ACHN (cell line): Measurements from ENCODE around the gene LARGE2.
"Not testable (repeated sequence)": the region's sequence is repeated elsewhere in the genome, so short reads cannot be mapped to it uniquely, and the experiment has no call there.

Source experiments
- DNase-seq: peaks from one replicate; pipeline ENCODE4 v3.0.0-alpha.2; 2015
- in situ Hi-C: cut with HindIII; loops from 2 replicates; pipeline ENCODE4 v1.10.0; 2017; ENCODE audit warnings: low sequenced_read_pairs, low pct_ligation_motif_present, low pct_unique_long_range_greater_than_20kb

LARGE2 gene

DNA sequence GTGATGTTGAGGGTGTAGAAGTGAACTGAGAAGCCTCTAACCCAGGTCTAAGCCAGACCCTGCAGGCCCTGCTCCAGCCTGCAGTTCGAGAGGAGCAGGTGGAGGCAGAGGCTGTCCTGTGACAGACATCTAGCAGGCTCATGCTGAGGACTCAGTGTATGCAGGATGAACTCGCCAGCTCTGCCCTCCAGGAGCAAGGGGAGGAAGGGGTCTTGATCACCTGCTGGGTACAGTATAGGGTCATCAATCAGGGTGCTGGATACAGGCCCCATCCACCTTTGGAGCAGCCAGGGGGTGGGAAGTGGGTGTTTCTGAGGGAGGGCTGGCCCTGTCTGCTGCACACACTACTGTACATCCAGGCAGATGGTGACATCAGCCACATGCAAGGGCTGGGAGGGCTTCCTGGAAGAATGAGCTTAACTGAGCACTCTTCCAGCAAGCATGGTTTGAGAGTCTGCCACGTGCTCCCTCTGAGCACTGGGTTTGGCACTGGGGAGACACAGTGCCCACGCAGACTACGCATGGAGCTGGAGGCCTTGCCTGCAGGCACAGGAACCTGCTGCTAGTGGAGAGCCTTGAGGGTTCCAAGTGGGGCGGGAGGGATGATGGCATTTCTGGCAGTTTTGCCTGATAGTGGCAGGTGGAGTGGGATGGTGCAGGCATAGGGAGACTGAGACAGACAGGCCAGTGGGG, 27.8 kb upstream of the LARGE2 start:
- in situ Hi-C loops, result no loop called here
- DNase-seq, result no peak

DNA sequence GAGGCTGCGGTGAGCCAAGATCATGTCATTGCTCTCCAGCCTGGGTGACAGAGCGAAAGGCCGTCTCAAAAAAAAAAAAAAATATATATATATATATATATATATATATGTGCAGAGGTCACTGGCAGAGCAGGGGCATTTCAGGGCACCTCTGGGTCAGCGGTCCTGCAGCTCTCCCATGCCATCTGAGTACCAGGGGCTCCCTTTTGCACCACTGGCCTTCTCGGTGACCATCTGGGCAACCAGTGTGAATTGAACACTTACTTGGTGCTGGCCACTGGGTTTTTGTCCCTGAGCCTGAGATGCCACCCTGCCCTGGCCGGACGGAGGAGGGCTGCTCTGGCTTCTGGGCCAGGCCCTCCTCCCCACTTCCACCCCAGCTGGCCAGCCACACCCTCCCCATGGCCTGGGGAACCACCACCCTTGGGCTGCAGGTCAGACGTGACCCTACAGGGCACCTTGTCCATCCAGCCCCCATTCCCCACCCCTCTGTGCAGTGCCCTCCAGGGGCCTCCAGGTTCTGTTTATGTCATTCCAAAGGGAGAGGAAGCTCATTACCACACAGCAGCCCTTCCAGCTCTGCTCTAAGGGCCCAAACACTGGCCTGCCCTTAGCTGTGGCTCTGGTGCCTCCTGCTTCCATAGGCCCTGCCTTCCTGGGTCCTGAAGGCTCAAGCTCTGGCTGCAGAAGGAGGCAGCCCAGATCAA, 26.8 kb upstream of the LARGE2 start:
- DNase-seq, result no peak
- in situ Hi-C loops, result no loop called here

DNA sequence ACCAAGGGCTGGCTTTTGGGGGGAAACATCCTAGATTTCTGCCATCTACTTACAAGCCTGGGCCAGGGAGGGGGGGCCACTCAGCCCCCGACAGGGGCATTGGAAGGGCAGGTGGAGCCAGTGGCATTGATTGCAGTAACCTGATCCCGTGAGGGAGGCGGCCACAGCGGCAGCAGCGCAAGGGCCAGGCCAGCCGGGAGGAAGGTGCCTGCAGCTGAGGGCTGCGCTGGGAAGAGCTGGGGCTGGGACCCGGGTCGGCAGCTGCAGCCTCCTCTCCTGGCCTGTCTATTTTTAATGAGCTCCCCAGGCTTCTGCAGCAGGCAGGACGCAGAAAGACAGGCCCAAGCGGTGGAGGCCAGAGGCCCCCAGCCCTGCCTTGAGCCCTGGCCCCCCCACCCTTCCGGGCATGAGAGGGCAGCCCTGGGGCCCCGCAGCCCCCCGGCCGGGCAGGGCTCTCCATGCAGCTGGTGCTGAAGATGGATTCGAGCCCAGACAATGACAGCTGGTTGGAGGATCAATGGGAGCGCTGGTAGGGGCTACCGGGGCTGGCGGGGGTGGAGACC, 26.0 kb upstream of the LARGE2 start:
- in situ Hi-C loops, result no loop called here
- DNase-seq, result no peak

GRCh38 chr11:45897556-45897955, 24.9 kb upstream of the LARGE2 start:
- no peak for DNase-seq
- in situ Hi-C loops, result no loop called here

DNA sequence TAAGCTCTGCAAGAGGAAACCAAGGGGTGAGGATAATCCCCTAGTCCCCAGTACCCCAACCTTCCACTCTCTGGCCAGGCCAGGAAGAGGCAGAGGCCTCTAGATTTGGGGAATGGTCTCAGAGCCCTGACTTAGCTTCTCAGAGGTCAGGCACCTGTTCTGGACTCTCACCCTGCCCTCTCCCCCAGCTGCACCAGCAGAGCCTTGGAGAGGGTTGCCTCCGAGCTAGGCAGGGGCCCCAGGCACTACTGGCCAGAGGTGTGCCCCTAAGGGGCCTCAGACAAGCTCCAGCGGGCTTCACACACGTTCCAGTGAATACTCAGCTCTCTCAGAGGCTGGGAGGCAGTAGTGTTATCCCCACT, 23.4 kb upstream of the LARGE2 start:
- no peak for DNase-seq
- in situ Hi-C loops, result no loop called here

DNA sequence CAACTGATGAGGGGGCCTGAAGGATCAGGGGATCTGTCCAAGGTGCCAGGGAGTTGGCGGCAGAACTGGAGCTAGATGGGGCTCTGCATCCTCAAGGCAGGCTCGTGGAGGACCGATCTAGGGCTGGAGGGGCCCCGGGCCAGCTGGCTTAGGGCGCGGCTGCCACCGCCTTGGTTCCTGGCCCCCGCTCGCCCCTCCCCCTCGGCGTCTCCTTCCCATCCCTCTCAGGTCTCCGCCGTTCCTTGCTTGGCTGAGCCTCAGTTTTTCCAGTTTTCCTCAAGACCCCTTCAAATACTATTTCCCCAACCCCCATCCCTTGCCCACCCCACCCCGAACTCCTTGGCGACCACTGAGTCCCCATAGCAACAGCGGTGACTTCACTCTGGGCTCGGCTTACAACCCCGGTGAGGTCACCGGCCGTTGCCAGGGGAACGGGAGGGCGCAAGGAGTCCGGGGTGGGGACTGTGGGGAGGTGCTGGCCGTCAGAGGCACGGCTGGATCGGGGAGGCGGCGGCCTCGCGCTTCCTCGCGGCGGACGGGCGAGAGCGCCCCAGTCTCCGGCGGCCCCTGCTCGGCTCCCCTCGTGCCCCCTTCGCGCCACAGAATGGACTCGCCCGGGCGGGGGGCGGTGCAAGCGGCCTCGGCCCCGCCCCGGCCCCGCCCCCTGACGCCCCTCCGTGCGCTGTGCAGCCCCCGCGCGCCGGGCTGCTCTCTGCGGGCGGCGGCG, 22.8 kb upstream of the LARGE2 start:
- in situ Hi-C loops, result no loop called here
- peak; percentile 77 for DNase-seq

DNA sequence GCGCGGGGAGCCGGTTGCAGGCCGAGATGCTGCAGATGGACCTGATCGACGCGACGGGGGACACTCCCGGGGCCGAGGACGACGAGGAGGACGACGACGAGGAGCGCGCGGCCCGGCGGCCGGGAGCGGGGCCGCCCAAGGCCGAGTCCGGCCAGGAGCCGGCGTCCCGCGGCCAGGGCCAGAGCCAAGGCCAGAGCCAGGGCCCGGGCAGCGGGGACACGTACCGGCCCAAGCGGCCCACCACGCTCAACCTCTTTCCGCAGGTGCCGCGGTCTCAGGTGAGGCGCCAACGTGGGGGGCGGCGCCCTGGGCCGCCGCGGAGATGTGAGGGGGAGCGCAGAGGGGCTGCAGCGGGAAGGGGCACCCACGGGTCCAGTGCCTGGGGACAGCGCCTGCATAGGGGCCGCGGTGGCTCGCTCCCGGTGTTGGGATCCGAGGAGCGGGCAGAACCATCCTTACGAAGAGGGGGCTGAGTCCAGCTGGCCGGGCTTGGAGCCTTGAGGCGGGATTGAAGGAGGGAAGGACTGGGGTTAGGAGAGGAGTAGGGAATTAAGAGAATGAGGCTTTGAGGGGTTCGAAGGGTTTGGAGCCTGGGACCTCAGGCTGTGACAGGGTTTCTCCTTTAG, 22.2 kb upstream of the LARGE2 start:
- in situ Hi-C loops, DNase-seq: not testable (repeated sequence)

DNA sequence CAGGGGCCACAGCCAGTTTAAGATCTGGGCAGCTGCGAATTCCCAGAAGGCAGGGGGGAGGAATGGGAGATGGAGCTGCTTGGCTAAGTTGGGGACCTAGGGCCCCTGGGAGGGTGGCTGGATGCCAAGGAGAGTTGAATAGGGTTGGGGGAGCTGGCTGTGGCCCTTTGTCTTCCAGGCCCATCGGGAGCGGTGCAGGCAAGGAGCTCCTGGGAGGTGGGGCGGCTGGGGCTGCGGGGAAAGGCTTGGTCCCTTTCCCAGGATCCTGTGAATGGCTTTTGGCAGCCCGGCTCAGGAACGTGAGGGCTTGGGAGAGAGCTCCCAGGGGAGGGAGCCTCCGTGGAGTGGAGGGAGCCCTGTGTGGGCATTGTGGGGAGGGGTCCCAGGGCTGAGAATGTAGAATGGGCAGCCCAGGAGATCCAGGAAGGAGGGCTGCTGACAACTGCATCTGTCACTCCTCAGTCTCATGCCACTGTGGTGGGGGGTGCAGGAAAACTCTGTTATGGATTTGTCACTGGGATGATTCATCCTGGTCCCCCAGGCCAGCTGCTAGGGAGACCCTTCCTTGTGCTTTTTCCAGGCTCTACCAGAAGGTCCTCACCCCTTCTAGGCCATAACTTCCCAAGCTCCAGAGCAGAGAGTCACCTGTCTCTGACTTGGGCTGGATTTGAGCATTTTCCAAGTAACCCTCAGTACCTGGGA, 21.4 kb upstream of the LARGE2 start:
- no peak for DNase-seq
- in situ Hi-C loops, result no loop called here

DNA sequence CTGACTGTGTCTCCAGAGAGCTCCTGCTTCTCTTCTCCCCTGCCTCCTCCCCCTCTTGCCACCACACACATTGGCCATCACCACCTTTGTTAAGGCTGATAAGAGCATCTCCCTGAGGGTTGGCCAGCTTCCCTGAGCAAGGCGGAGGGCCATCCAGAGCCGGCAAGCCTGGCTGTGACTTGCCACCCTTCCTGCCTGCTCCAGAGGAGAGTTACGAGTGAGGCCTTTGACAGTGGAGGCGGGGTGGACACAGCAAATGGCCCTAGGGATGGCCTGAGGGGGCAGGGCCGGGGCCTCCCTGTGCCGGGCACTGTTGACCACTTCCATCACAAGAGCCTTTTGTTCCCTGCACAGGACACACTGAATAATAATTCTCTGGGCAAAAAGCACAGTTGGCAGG, 20.8 kb upstream of the LARGE2 start:
- DNase-seq, result no peak
- in situ Hi-C loops, result no loop called here

DNA sequence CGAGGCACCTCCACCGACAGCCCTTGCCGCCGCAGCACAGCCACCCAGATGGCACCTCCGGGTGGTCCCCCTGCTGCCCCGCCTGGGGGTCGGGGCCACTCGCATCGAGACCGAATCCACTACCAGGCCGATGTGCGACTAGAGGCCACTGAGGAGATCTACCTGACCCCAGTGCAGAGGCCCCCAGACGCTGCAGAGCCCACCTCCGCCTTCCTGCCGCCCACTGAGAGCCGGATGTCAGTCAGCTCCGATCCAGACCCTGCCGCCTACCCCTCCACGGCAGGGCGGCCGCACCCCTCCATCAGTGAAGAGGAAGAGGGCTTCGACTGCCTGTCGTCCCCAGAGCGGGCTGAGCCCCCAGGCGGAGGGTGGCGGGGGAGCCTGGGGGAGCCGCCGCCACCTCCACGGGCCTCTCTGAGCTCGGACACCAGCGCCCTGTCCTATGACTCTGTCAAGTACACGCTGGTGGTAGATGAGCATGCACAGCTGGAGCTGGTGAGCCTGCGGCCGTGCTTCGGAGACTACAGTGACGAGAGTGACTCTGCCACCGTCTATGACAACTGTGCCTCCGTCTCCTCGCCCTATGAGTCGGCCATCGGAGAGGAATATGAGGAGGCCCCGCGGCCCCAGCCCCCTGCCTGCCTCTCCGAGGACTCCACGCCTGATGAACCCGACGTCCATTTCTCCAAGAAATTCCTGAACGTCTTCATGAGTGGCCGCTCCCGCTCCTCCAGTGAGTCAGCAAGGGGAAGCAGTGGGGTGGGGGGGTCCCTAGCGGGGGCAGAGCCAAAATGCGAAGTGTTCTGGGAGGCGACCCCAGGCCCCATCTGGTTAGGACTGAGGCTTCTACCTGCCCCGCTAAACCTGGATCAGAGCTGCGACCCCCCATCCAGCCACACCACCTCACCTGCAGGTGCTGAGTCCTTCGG, 19.7 kb upstream of the LARGE2 start:
- in situ Hi-C loops, result no loop called here
- DNase-seq, result no peak

DNA sequence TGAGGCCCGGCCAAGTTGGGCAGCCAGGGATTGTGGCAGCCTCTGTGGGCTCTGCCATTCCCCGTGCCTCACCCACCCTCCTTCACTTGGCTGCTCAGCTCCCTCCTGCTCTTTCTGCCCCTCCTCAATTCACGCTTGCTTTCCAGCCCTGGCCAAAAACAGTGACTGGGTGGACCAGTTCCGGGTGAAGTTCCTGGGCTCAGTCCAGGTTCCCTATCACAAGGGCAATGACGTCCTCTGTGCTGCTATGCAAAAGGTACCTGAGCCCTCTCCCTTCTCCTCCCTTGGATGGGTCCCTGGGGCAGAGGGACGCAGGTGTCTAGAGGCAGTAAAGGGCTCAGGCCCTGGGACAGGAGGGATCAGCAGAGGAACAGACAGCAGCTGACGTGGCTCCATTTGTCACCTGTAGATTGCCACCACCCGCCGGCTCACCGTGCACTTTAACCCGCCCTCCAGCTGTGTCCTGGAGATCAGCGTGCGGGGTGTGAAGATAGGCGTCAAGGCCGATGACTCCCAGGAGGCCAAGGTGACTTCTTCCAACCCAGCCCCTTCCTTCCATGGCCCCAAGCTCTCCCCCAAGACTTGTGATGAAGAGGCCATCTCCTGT, 18.0 kb upstream of the LARGE2 start:
- in situ Hi-C loops, result no loop called here
- DNase-seq, result no peak

DNA sequence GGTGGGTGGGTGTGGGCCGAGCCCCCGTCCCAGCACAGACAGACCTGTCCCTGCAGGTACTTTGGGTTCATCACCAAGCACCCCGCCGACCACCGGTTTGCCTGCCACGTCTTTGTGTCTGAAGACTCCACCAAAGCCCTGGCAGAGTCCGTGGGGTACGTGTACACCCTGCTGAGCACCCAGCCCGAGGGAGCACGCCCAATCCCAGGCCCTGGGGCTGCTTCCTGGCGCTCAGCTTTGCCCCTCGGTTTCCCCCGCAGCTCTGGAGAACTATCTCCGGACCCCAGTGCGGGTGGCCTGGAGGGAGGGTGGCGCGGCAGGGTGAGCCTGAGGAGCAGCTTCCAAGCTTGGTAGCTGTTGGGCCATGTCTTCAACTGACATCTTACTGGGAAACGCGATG, 17.4 kb upstream of the LARGE2 start:
- in situ Hi-C loops, result no loop called here
- DNase-seq, result no peak

GRCh38 chr11:45905576-45905975, 16.9 kb upstream of the LARGE2 start:
- in situ Hi-C loops, DNase-seq: not testable (repeated sequence)

DNA sequence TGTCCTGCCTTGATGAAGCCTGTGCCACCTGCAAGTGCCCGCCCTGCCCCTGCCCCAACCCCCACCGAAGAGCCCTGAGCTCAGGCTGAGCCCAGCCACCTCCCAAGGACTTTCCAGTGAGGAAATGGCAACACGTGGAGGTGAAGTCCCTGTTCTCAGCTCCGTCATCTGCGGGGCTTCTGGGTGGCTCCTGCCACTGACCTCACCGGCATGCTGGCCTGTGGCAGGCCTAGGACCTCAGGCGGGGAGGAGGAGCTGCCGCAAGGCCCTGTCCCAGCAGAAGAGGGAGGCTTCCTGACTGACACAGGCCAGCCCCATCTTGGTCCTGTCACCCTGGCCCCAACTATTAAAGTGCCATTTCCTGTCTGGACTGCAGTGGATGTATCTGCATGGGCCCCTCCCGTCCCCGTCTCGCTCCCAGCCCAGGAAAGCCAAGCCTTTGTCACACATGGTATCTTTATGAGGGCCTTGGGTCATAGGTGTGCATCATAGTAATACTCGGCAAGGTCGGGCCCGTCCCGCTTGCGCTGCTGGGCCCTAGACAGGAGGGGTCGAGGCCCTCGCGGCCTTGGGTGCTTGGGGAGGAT, 16.3 kb upstream of the LARGE2 start:
- no peak for DNase-seq
- in situ Hi-C loops, result no loop called here

- no peak for DNase-seq
- in situ Hi-C loops, result no loop called here
Observed at GRCh38 chr11:45906965-45907611, 15.4 kb upstream of the LARGE2 start, which contains the start of gene FREY1. TSS of gene FREY1 (minus strand) at chr11:45907271. CDS start at chr11:45907245, 26 bp downstream.

DNA sequence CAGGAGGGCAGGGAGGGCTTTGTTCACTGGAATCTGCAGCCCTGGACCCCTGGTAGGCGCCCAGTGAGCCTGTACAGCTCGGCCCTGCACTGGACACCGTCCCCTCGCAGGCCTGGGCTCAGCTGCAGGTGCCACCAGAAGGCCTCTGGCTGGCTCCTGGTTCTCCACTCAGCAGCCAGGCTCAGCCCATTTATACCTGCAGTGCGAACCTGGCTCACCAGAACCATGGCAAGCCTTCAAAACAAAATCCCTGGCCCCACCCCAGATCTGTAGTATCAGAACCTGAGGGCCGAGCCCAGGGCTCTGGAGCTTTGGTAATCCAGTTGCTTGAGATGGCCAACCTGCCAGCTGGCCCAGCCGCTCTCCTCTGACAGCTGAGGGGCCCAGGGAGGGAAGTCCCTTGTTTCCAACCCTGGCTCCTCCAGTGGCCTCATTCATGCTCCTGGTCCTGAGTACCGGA, 14.5 kb upstream of the LARGE2 start:
- in situ Hi-C loops, result no loop called here

More for the DNA sequence above, 14.5 kb upstream of the LARGE2 start:
- no peak for DNase-seq
